ENCODE data around the gene LENG8.
"Not testable (repeated sequence)": the region's sequence is repeated elsewhere in the genome, so short reads cannot be mapped to it uniquely, and the experiment has no call there.

Gene LENG8

GRCh38 chr19:54484451-54484850, 35.5 kb downstream of the LENG8 start:
- no peak for DNase-seq

- no peak for DNase-seq
Measured at GRCh38 chr19:54485851-54486250, 36.9 kb downstream of the LENG8 start.

GRCh38 chr19:54489341-54489740, 40.3 kb downstream of the LENG8 start:
- no peak for DNase-seq

GRCh38 chr19:54489766-54490165, 40.8 kb downstream of the LENG8 start:
- no peak for DNase-seq

- DNase-seq, result no peak
Measured at GRCh38 chr19:54492568-54492967, 43.6 kb downstream of the LENG8 start.

GRCh38 chr19:54493056-54493455, 44.1 kb downstream of the LENG8 start:
- not testable (repeated sequence) for DNase-seq

- DNase-seq, result no peak
Measured at GRCh38 chr19:54493967-54494585, 45.1 kb downstream of the LENG8 start.

GRCh38 chr19:54495284-54495683, 46.3 kb downstream of the LENG8 start:
- not testable (repeated sequence) for DNase-seq

- not testable (repeated sequence) for DNase-seq
Measured at GRCh38 chr19:54497747-54498450, 48.9 kb downstream of the LENG8 start.

GRCh38 chr19:54498451-54498772, 49.4 kb downstream of the LENG8 start:
- not testable (repeated sequence) for DNase-seq

GRCh38 chr19:54502518-54503048, 53.6 kb downstream of the LENG8 start, which contains the start of gene LAIR2:
Gene LAIR2 (plus strand): TSS chr19:54502831. CDS start chr19:54502919, 88 bp downstream.
- no peak for DNase-seq

GRCh38 chr19:54505542-54505941, 56.5 kb downstream of the LENG8 start:
- not testable (repeated sequence) for DNase-seq

GRCh38 chr19:54506079-54506478, 57.1 kb downstream of the LENG8 start:
- no peak for DNase-seq

- DNase-seq, result not testable (repeated sequence)
Measured at GRCh38 chr19:54507038-54507717, 58.2 kb downstream of the LENG8 start.

GRCh38 chr19:54507824-54508223, 58.8 kb downstream of the LENG8 start:
- no peak for DNase-seq

- DNase-seq, result not testable (repeated sequence)
Measured at GRCh38 chr19:54508487-54508886, 59.5 kb downstream of the LENG8 start.

- not testable (repeated sequence) for DNase-seq
Measured at GRCh38 chr19:54509200-54509940, 60.4 kb downstream of the LENG8 start.

All from C1 segment of cervical spinal cord (tissue), 14 donors.